ENCODE results near the gene PSMA3. TPM values are rescaled to one million over a fixed set of nuclear protein-coding genes. Genes with fewer than 3 reads are reported as not detected.
"Not testable (repeated sequence)": the region's sequence is repeated elsewhere in the genome, so short reads cannot be mapped to it uniquely, and the experiment has no call there.

PSMA3 gene
- total RNA-seq, 1 donor from 2014 or later: 474 TPM

- peak; percentile 94 for DNase-seq
- no peaks in the 10 kb centered on the region for H3K27me3 Mint-ChIP-seq
- peaks cover under 1% of the 10 kb centered on the region for H3K36me3 Mint-ChIP-seq (ENCODE audit: low read depth)
- H3K4me3 Mint-ChIP-seq: no peak overlapping the region
- intact Hi-C loops (cut with micrococcal nuclease): loop anchor here (1.0 to 5.0 kb wide), 2 partner anchors 39 to 847 kb away; partner anchors contain the start of genes ACTR10 and NAA30
- H3K27ac Mint-ChIP-seq: no peak overlapping the region
- peaks cover 24% of the 10 kb centered on the region for H3K4me1 Mint-ChIP-seq
- no peaks in the 10 kb centered on the region for H3K9me3 Mint-ChIP-seq
These were observed 5.1 kb upstream of the PSMA3 start for GRCh38 chr14:58239244-58240195.

DNA sequence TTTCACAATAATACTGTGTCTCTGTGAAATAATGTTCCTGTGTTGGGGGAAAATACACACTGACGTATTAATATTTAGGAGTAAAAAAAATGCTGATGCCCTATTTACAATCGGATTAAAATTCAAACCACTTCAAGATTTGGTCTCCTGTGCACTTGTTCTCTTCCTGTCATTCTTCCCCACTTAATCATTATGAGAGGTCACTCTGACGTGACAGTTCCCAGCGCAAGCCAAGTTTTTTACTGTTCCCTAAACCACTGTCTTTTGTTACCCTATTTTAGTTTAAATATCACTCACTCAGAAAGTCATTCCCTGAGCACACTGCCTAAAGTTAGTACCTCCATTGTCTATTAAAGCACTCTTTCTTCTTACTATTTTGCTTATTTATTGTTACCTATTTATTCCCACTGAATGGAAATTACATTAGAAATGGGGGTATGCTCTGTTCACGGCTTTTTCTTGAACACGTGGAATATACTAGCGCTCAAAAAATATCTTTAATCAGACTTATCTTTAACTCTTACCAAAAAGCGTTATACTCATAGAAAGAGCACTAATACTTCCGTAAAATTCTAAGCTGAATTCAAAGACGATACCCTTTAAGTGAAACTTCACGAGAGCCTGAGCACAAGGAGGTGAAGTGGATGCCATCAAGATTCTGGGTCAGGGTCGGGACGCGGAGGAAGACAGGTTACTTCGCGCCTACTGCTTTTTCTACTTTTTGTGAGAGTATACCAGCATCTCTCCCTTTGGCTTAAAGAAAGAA, 670 bp upstream of the PSMA3 start:
- peak overlapping the region; percentile 93 for H3K4me3 Mint-ChIP-seq
- intact Hi-C loops (cut with micrococcal nuclease): loop anchor here (1.0 to 5.0 kb wide), 5 partner anchors 37 to 852 kb away; partner anchors contain the start of genes ARID4A, KIAA0586, NAA30 and TIMM9
- H3K4me1 Mint-ChIP-seq: peaks cover 41% of the 10 kb centered on the region

GRCh38 chr14:58245562-58245961, 919 bp downstream of the PSMA3 start:
- Mint-ChIP-seq H3K27me3 (no peaks in the 10 kb centered on the region), H3K9me3 (no peaks in the 10 kb centered on the region), H3K27ac (peak overlapping the region; percentile 99), H3K4me1 (peaks cover 40% of the 10 kb centered on the region), H3K36me3 (ENCODE audit: low read depth) (peaks cover 30% of the 10 kb centered on the region), H3K4me3 (peak overlapping the region; percentile 93)
- no peak for DNase-seq
- intact Hi-C loops (cut with micrococcal nuclease): loop anchor here (2.0 kb wide), 1 partner anchor 35 kb away; no protein-coding TSS in a partner anchor

More for the DNA sequence above, 670 bp upstream of the PSMA3 start:
- no peak for DNase-seq
- Mint-ChIP-seq H3K27me3 (no peaks in the 10 kb centered on the region), H3K27ac (peak overlapping the region; percentile 99), H3K9me3 (no peaks in the 10 kb centered on the region), H3K36me3 (ENCODE audit: low read depth) (peaks cover 25% of the 10 kb centered on the region)

- Mint-ChIP-seq H3K4me3 (no peak overlapping the region), H3K36me3 (ENCODE audit: low read depth) (peaks cover 47% of the 10 kb centered on the region), H3K9me3 (no peaks in the 10 kb centered on the region), H3K4me1 (peaks cover 38% of the 10 kb centered on the region), H3K27me3 (no peaks in the 10 kb centered on the region), H3K27ac (peak overlapping the region; percentile 20)
- DNase-seq: no peak
- intact Hi-C loops (cut with micrococcal nuclease): no loop called here
These were observed 5.0 kb downstream of the PSMA3 start for GRCh38 chr14:58249611-58250010.

DNA sequence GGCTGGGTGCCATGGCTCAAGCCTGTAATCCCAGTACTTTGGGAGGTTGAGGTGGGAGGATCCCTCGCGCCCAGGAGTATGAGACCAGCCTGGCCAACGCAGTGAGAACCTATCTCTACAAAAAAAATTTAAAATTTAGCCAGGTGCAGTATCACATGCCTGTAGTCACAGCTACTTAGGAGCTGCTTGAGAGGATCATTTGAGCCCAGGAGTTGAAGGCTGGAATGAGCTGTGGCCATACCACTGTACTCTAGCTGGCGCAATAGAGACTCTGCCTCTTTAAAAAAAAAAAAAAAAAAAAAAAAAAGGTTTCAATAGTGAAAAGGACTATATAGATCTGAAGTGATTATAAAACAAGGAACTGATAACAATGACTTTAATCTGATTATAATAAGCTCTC, 13.5 kb downstream of the PSMA3 start:
- Mint-ChIP-seq H3K4me3 (no peak overlapping the region), H3K27me3 (no peaks in the 10 kb centered on the region), H3K36me3 (ENCODE audit: low read depth) (peaks cover 49% of the 10 kb centered on the region), H3K9me3 (no peaks in the 10 kb centered on the region), H3K27ac (no peak overlapping the region), H3K4me1 (peaks cover 8% of the 10 kb centered on the region)
- no peak for DNase-seq
- intact Hi-C loops (cut with micrococcal nuclease): no loop called here

GRCh38 chr14:58262005-58262404, 17.4 kb downstream of the PSMA3 start:
- H3K9me3 Mint-ChIP-seq; intact Hi-C loops (cut with micrococcal nuclease); H3K27ac Mint-ChIP-seq; H3K4me1 Mint-ChIP-seq; DNase-seq; H3K4me3 Mint-ChIP-seq; H3K27me3 Mint-ChIP-seq: not testable (repeated sequence)
- peaks cover 62% of the 10 kb centered on the region for H3K36me3 Mint-ChIP-seq (ENCODE audit: low read depth)

- Mint-ChIP-seq H3K27me3 (no peaks in the 10 kb centered on the region), H3K27ac (no peak overlapping the region), H3K9me3 (no peaks in the 10 kb centered on the region), H3K4me1 (peaks cover 12% of the 10 kb centered on the region), H3K4me3 (no peak overlapping the region), H3K36me3 (ENCODE audit: low read depth) (peaks cover 66% of the 10 kb centered on the region)
- DNase-seq: no peak
- intact Hi-C loops (cut with micrococcal nuclease): no loop called here
These were observed 20.8 kb downstream of the PSMA3 start for GRCh38 chr14:58265401-58265800.

GRCh38 chr14:58270628-58271027, 26.0 kb downstream of the PSMA3 start:
- Mint-ChIP-seq H3K4me1 (peaks cover 26% of the 10 kb centered on the region), H3K27ac (no peak overlapping the region), H3K27me3 (no peaks in the 10 kb centered on the region), H3K4me3 (no peak overlapping the region), H3K36me3 (ENCODE audit: low read depth) (peaks cover 72% of the 10 kb centered on the region), H3K9me3 (no peaks in the 10 kb centered on the region)
- DNase-seq: no peak
- intact Hi-C loops (cut with micrococcal nuclease): no loop called here

GRCh38 chr14:58272588-58273372, 28.1 kb downstream of the PSMA3 start:
- no peak overlapping the region for H3K4me3 Mint-ChIP-seq
- no peaks in the 10 kb centered on the region for H3K9me3 Mint-ChIP-seq
- intact Hi-C loops (cut with micrococcal nuclease): no loop called here
- peaks cover 64% of the 10 kb centered on the region for H3K36me3 Mint-ChIP-seq (ENCODE audit: low read depth)
- DNase-seq: no peak
- H3K27ac Mint-ChIP-seq: no peak overlapping the region
- H3K27me3 Mint-ChIP-seq: no peaks in the 10 kb centered on the region
- H3K4me1 Mint-ChIP-seq: peaks cover 33% of the 10 kb centered on the region

- peaks cover 60% of the 10 kb centered on the region for H3K36me3 Mint-ChIP-seq (ENCODE audit: low read depth)
- H3K4me3 Mint-ChIP-seq: peak overlapping the region; percentile 38
These were observed 30.2 kb downstream of the PSMA3 start for GRCh38 chr14:58274881-58275280.

DNA sequence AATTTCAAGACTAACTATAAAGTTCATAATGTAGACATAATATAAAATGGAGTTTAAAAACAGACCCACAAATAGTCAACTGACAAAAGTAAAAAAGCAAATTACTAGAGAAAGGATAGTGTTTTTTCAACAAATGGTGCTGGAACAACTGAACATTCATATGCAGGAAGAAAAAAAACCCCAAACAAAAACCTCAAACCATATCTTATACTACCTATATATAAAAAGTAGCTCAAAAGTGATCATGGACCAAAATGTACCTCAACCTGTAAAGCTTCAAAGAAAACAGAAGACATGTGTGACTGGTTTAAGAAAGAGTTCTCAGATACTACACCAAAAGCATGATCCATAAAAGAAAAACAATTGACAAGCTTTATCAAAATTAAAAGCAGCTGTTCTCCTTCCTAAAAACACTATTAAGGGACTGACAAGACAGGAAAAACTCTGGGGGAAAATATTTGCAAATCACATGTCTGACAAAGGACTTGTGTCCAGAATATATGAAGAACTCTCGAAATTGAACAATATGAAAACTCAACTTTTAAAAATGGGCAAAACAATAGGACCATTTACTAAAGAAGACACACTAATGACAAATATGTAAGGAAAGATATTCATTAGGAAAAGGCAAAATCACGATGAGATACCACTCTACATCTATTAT, 31.0 kb downstream of the PSMA3 start:
- Mint-ChIP-seq H3K36me3 (ENCODE audit: low read depth) (peaks cover 57% of the 10 kb centered on the region), H3K27me3 (no peaks in the 10 kb centered on the region), H3K9me3 (no peaks in the 10 kb centered on the region), H3K4me1 (peaks cover 32% of the 10 kb centered on the region), H3K27ac (peak overlapping the region; percentile 89), H3K4me3 (peak overlapping the region; percentile 29)
- intact Hi-C loops (cut with micrococcal nuclease): loop anchor here (2.0 kb wide), 1 partner anchor 29 kb away; no protein-coding TSS in a partner anchor
- DNase-seq: no peak

More at GRCh38 chr14:58274881-58275280, 30.2 kb downstream of the PSMA3 start:
- Mint-ChIP-seq H3K9me3 (no peaks in the 10 kb centered on the region), H3K27me3 (no peaks in the 10 kb centered on the region), H3K4me1 (peaks cover 31% of the 10 kb centered on the region), H3K27ac (peak overlapping the region; percentile 89)
- DNase-seq: no peak
- intact Hi-C loops (cut with micrococcal nuclease): loop anchor here (2.0 kb wide), 1 partner anchor 28 kb away; no protein-coding TSS in a partner anchor

DNA sequence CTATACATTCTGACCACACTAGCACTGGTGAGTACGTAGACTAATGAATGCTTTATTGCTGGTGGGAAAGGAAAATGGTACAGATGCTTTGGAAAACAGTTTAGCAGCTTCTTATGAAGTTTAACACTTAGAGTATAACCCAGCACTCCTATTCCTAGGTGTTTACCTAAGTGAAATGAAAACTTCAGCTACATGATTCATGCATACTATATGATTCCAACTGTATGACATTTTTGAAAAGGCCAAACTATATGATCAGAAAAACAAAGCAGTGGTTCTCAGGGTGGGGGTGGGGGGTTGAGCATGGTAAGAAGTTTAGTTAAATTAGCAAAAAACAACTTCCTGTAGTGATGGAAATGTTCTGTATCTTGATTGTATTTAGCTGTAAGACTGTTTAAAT, 31.6 kb downstream of the PSMA3 start:
- intact Hi-C loops (cut with micrococcal nuclease): no loop called here
- peaks cover 35% of the 10 kb centered on the region for H3K4me1 Mint-ChIP-seq

GRCh38 chr14:58278177-58278576, 33.5 kb downstream of the PSMA3 start:
- H3K27ac Mint-ChIP-seq: no peak overlapping the region

More for the DNA sequence above, 31.6 kb downstream of the PSMA3 start:
- no peak overlapping the region for H3K4me3 Mint-ChIP-seq
- DNase-seq: no peak
- peak overlapping the region; percentile 89 for H3K27ac Mint-ChIP-seq
- H3K36me3 Mint-ChIP-seq (ENCODE audit: low read depth): peaks cover 56% of the 10 kb centered on the region
- H3K27me3 Mint-ChIP-seq: no peaks in the 10 kb centered on the region
- no peaks in the 10 kb centered on the region for H3K9me3 Mint-ChIP-seq

More at GRCh38 chr14:58278177-58278576, 33.5 kb downstream of the PSMA3 start:
- H3K9me3 Mint-ChIP-seq: no peaks in the 10 kb centered on the region
- H3K4me1 Mint-ChIP-seq: peaks cover 53% of the 10 kb centered on the region
- peaks cover 59% of the 10 kb centered on the region for H3K36me3 Mint-ChIP-seq (ENCODE audit: low read depth)
- intact Hi-C loops (cut with micrococcal nuclease): no loop called here
- H3K27me3 Mint-ChIP-seq: no peaks in the 10 kb centered on the region
- no peak for DNase-seq
- no peak overlapping the region for H3K4me3 Mint-ChIP-seq
